GM18519 (cell line): ENCODE measurements around the gene GPRIN2.

Experiments
- ATAC-seq: cut with Tn5 transposase; IDR thresholded peaks from one replicate; pipeline ENCODE4 v1.9.1; 2021; ENCODE audit warnings: mild to moderate bottlenecking, moderate library complexity; ENCODE audit not compliant: unreplicated experiment, low FRiP score

Gene GPRIN2

DNA sequence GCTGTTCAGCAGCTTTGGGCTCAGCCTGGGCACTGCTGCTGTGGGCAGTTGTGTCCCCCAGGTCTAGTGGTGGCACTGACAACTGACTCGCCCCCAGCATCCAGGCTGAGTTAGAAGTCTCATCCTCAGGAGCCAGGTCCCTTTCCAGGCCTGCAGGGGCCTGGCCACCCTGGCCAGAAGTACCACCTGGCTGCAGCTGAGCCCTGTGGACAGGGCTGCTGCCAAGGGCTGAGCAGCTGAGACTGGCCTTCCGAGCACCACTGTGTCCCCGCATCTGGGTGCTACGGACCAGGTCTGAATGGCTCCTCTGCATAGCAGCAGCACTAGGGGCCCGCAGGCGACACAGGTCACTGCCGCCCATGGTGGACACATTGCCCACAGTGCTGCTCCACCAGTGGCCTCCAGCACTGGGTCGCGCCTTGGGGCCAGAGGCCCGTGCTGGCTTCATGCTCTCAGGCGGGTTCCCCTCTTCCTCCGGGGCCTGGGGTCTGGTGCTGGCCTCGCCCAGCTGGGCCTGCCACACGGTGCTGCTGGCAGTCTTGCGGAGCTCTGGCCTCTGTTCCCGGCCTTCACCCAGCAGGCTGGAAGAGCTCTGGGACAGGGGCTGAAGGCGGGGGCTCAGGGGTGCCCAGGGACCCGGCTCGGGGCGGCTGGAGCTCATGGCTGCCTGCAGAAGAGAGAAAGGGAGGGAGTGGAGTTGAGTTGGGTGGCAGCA, 6.2 kb downstream of the GPRIN2 start:
- no peak for ATAC-seq

DNA sequence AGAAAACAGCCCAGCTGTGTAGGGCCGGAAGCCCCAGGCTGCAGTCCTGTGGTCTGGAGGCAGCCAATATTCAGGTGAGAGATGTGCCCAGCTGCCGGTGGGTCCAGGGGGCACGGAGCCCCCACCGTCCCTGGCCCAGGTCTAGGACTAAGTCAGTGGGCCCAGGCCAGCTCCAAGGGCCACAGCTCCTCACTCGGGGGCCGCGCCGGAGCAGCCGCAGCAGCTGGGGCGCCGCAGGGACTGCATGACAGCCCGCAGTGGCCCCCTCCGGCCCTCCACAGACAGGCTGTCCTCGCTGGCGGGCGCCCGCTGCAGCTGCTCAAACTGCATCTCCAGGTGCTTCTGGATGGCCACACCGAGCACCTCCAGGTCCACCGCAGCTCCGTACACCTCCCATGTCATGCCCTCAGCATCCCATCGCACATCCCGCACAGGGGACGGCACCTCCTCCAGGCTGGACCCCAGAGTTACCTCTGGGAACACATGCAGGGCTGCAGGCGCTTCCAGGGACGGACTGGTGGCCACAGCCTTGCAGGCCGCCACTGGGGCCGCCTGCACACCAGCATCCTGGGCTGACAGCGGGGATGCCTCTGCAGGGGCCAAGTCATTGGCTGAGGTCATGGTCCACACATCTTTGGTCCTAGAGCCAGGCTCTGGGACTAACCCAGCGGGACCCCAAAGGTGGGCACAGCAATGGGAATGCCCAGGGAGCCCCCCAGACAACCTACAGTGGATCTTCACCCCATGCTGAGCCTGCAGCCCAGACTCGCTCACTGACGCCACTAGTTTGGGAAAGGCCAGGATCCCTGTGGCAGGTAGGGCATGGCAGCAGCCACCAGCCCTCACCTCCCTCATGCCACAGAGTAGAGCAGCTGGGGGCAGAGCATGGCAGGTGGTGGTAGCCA, 7.0 kb downstream of the GPRIN2 start:
- ATAC-seq: no peak

DNA sequence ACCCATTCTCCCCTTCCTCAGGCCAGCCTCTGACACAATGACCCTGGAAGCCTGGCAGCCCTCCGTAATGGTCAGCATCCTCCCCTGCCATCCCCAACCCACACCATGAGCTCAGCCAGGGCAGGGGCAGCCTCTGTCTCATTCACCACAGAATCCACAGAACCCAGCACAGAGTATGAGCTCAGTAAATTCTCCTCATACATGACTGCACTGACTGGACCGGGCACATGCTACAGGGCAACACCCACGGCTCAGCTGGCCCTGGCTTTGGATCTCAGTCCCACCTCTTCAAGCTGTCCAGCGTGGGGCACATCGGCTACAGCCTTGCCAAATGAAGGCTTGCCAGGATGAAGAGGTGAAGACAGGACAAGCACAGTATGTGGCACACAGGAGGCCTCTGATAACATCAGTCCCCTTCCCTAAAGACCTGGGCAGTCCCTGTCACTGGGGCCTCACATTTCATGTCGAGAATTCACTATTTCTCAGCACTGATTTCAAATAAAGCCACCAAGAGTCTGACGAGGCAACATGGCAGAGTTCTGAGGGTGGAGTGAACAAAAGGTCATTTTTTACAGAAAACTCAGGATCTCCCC, 7.9 kb downstream of the GPRIN2 start:
- no peak for ATAC-seq

DNA sequence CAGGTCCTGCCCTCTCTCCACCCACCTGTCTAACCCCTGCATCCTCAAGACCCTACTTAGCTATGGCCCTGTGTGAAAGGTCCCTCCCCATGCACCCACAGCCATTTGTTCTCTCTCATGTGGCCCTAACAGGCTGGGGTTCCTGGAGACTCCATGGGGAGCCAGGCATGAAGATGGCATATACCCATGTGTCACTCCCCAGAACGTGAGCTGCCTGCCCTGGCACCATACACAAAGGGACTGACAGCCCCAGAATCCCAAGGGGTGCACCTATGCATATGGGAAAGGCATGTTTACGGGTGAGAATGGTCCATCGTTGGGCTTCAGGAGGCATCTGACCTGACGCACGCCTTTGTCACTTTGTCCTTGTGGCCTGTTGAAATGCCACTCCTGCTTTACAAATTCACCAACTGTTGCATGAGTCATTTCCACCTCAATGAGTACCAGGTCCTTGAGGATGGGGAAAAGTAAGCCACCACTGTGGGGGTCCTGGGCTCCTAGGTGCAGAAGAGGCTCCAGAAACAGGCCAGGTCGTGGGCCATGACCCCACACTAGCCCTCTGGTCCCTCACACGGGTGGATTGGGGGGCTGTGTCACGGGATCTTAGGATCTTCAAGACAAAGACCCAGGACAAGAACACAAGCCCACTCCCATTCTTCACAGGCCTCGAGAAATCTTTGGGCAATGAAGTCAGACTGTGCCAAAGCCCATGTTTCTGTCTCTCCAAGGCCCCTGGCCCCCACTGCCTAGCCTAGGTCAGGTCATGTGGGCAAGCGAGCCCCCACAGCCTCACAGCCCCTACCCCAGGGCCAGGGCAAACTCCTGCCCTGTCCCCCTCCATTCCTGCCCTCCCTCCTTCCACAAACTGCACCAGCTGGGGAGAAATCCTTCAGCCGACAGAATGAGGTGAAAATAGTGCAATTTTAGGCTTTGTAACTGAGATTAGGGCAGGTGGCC, 8.6 kb downstream of the GPRIN2 start:
- ATAC-seq: no peak

DNA sequence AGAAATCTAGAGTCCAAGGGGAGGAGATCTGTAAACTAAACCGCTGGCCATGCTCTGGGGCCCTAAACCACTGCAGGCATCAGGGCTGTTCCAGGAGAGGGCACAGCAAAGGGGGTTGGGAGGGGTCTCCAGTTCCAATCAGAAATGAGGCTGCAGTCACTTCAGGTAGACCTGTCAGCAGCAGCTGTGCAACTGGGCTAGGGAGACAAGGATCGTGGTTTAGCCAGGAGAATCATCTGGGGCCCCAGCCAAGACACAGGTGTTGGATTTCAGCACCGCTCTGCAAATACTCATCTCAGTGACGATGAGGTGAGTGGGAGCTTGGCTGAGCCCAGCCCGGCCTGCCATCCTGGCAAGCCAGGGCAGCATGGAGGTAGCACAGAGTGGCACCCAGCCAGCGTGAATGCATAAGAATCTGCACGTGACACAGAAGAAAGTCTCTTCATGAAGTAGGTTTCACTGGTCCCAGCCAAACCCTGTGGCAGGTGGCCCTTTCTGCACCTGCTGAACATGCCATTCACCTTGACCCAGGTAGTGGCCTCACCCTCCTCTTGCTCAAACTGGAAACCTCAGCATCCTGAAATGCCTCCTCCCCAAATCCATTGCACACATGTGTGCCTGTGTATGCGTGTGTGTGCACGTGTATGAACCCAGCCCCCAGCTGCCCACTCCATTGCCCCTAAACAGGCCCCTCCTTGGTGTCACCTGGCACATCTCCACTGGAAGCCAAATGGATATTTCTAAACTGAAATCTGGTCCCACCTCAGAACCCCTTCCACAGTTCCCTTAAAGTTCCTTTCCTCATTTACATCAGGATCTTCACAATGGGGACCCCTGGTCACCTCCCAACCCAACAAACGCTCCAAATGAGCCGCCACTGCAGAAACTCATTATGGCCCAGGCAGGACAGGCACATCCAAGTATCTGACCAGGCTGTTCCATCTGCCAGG, 9.6 kb downstream of the GPRIN2 start:
- ATAC-seq: no peak

DNA sequence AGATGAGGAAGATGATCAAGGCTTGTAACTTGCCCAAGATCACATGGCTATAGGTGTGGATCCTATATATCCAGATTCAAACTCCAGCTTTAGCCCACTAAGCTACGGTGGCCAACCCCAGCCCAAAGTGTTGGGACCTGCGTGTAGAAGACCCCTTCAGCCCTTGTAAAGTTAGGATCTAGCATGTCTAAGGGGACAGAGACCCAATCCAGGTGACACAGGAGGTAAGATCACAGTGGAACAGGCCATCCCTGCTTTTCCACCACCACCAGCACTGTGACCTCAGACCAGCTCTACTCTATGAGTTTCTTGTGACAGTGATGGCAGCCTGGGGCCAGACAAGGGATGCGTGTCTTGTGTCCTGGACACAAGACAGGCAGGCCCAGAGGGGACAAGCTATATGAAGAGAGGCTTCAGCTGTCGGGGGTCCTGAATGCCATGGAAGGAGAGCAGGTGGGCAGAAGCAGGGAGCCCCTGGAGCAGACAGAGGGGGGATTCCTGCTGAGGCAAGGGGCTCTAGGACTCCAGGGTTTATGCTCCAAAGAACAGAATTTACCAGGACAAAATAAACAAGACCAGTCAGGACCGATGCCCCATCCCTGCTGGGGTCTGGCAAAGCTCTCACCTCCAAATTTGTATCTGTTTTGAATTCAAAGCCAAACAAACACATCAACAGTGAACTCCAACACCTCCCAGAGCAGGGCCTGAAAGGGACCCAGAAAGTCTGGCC, 10.4 kb downstream of the GPRIN2 start:
- no peak for ATAC-seq

DNA sequence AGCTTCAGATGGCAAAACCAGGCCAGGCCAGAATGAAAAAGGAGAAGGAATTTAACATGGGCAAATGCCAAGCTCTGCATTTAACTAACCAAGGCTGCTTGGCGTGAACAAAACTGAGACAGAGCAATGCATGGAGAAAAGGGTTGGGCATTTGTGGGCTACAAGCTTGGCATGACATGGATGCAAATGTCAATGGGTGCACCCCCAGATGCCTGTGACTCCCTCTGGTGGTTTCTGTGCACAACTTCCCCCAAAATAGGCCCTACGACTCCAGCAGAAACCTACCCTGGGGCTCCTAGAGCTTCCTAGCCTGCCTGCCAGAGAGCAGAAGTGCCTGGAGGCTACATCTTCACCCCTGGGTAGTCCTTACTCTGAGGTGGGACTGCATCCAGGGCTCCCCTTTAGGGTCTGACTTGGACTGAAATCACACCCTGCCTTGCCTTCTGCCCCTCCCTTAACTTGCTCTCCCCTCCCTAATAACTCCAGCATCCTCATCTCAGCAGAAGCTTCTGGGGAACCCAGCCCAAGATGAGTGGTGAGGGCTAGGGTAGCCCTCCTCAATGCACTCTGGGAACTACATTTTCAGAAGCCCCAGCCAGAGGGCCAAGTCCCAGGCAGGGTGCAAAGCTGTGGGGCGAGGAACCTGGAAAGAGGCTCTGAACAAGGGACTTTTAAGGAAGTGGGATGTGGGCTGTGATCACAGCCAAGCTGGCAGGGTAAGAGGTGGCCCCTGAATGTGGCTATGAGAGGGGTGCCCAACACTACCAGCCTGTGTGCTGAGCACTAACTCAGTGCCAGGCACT, 11.3 kb downstream of the GPRIN2 start:
- ATAC-seq: no peak

DNA sequence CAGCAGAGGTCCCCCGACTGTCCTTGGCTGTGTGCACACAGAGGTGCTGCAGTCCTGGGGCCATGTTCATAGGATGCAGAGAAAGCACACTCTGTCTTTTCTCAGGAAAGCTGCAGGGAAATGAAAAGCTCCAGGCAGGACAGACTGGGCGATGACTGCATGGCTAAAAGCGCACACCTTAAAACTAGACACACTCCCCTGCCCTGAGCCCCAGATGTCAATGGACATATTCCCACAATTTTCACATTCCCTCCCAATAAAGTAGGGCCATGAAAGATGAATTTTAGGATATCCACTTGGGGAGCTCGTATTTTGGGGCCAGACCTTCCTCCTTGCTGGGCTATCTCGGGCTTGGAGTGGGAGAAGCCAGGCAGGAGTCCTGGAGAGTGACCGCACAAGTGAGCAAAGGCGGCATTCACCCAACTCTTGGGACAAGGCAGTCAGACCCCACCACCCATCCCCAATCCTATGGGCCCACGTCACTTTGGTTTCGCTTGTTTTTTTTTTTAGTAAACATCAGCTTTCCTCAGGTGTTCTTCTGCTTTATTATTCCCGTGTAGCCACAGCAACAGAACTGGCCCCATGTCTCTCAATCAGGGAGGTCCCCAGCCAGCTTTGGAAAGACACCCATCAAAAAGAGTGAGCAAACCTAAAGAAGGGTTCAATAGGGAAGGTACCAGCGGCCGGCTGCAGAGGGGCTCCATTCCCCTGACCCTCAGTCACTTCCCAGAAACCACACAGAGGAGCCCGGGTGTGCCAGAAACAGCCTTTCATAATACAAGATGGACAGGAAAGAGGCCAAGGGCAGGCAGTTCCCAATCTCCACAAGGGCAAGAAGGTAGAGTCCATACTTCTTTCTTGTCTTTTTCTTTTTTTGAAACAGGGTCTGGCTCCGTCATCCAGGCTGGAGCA, 12.7 kb downstream of the GPRIN2 start:
- no peak for ATAC-seq

DNA sequence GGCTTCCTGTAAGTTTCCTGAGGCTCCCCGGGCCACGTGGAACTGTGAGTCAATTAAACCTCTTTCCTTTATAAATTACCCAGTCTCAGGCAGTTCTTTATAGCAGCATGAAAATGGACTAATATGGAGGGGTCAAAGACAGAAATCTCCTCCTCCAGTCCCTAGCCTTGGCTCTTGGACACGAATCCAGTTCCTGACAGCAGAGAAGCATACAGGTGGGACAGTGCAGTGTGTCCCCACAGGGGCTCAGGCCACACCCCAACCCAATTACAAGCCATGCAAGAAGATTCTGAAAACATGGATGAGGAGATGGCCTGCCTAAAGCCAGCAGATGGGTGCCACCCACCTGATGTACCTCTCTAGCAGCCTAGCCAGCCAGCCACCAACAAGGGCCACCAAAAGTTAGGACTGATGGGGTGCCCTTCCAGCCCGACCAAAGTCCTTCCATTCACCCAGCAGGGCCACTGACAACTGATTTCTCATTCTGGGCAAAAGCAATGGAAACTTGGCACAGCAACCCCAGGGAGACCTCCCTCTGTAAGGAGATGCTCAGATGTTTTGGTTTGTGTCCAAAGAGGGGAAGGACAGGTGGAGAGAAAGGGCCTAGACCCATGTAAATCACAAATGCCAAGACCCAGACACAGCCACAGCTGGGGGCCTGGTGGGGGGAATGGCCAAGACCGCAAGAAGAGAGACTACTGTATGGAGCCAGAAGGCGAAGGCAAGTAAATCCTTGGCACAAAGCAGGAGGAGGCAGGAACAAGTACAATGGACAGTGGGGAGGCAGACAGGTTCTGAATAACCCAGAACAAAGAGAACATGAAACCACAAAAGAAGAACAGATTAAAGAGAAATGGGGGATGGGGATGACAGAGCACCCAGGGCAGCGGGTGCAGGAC, 13.6 kb downstream of the GPRIN2 start:
- ATAC-seq: no peak

DNA sequence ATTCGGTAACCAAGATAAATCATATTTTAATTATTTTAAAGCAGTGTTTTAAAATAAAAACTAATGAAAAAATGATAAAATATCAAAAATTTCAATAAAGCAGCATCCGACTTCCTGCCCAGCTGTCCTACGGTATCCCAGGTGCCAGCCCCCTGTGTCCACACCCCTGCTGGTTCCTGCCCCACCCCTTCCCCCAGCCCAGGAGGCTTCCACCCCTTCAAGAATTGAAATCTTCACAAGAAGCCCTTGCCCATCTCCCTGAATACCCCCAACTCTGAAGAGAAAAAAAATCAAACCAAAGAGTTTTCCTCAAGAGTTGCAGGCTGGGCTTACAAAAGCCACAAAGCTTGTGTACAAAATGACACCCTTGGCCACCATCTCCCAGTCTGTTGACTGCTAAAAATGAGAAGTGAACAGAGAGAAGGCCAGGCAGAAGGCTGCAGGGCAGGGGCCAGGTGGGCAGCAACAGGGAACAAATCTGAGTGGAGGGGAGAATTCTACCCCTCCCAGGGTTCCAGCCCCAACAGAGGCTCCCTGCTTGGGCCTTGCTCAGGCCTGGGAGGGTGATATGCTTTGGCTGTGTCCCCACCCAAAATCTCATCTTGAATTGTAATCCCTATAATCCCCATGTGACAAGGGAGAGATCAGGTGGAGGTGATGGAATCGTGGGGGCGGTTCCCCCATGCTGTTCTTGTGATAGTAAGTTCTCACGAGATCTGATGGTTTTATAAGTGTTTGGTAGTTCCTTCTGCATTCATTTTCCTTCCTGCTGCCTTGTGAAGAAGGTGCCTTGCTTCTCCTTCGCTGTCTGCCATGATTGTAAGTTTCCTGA, 14.5 kb downstream of the GPRIN2 start:
- ATAC-seq: no peak

DNA sequence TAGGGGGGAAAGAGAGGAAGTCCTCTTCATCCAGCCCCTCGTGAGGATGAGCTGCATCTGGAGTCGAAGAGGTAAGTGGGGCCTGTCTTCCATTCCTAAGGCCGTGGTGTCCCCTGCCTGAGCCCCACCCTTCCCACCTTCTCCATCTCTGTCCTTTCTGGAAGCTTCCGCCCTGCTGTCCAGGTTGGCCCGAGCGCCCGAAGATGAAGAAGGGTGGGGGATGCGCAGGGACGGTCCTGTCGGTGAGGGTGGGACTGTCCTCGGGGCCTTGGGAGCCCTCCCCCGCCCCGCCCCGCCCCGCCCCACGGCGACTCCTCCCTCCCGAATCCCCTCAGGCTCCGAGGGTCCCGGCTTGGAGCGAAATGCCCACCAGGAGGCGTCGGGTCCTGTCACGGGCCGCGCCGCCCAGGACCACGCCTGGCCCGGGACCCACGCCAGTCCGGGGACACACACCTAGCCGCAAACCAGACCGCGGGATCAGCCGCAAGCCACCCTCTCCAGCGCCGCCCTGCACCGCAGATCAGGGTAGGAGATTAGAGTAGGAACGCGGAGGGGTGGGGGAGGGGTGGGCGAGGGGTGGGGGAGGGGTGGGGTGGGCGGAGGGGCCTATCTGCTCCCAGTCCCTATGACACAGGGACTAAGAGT, 15.3 kb downstream of the GPRIN2 start:
- ATAC-seq: no peak

DNA sequence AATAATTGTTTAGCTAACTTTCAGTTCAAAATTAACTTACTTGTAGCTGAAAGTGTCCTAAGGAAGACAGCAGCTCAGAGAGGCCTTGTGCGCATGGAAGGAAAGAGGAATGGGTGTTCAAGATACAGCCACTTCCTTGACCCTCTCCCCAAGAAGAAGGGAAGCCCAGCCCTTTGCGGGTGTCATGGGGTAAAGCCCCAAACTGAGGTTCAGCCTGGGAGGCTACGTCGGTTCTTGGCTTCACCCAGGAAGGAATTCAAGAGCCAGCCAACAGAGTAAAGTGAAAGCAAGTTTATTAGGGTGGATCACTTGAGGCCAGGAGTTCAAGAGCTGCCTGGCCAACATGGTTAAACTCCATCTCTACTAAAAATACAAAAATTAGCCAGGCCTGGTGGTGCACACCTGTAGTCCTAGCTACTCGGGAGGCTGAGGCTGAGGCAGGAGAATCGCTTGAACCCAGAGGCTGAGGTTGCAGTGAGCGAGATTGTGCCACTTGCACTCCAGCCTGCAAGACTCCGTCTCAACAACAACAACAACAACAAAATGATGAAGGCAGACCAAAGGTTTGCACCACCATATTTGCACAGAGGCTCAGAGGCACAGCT, 15.9 kb downstream of the GPRIN2 start:
- no peak for ATAC-seq

DNA sequence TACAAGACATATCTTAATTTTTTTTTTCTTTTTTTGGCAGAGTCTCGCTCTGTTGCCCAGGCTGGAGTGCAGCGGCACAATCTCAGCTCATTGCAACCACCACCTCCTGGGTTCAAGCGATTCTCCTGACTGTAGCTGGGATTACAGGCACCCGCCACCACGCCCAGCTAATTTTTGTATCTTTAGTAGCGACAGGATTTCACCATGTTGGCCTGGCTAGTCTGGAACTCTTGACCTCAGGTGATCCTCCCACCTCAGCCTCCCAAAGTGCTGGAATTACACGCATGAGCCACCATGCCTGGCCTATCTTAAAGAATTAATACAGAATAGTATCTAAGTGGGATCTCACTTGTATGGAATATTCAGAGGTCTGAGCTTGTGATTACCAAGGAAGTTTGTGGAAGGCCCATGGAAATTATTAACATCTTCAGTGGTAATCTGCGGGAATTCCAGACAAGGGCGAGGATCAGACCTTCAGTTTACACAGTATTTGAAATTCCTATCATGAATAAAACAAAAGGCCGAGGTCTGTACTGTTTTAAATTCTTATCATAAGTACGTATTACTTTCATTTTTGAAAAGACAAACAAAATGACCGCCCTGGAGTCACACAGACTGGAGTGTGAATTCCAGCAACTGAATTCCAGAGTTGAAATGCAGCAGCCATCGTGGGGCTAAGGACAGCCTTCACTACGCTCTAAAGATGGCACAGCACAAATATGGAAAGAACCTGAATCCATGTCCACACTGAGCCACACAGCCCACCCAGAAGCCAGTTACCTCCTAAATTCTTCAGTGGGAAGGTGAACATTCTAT, 16.7 kb downstream of the GPRIN2 start:
- no peak for ATAC-seq
